Measurements from ENCODE around the gene SMURF1.

SMURF1 gene

DNA sequence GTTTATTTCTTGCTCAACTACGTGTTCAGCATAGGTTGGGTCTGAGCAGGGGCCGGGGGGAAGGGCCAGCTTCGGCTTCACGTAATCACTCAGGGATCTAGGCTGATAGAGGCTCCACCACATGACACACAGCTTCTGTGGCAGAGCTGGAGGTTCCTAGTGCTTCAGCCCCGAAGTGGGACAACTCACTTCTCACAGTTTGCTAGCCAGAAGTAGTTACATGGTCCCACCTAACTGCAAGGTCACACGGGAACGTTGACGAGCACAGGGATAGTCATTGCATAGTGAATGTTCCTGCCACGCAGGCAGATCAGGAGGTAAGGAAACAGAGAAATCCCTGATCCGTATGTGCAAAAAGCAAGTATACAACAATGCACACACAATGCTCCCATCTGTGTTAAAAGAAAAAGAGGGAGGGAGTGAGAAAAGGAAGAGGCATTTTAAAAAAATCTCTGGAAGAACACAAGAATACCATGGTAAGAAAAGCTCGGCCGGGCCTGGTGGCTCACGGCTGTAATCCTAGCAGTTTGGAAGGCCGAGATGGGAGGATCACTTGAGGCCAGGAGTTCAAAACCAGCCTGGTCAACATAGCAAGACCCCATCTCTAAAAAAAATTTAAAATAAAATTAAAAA, 16.9 kb downstream of the SMURF1 start:
- Histone ChIP-seq H3K36me3 (ENCODE audit: control insufficient read depth, insufficient read depth, low read length) (no peaks in the 10 kb centered on the region), H3K9me3 (ENCODE audit: control insufficient read depth, insufficient read depth, low read length) (no peaks in the 10 kb centered on the region), H3K27me3 (ENCODE audit: control insufficient read depth, insufficient read depth, low read length) (no peaks in the 10 kb centered on the region), H3K4me1 (ENCODE audit: control insufficient read depth, insufficient read depth, low read length) (peaks cover 6% of the 10 kb centered on the region), H3K4me3 (ENCODE audit: low read depth, low read length) (no peak overlapping the region), H3K9ac (ENCODE audit: low read depth, low read length) (no peak overlapping the region)

DNA sequence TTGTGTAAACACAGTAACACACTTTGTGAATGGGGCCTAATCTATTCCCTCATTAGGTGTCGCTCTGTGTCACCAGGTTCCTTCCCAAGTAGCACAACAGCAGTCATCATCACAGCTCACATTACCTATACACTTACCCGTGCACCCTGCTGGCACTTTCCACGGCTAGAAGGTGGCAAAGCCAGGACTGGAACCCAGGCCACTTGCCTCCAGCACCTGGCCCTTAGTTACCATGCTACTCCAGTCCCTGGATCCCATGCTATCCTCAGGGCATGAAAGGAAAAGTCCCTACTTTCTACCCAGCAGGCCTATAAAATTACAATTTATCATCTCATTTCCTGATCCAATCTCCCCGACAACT, 18.4 kb downstream of the SMURF1 start:
- Histone ChIP-seq H3K4me3 (ENCODE audit: low read depth, low read length) (no peak overlapping the region), H3K9me3 (ENCODE audit: control insufficient read depth, insufficient read depth, low read length) (no peaks in the 10 kb centered on the region), H3K27me3 (ENCODE audit: control insufficient read depth, insufficient read depth, low read length) (no peaks in the 10 kb centered on the region), H3K4me1 (ENCODE audit: control insufficient read depth, insufficient read depth, low read length) (peaks cover 6% of the 10 kb centered on the region), H3K36me3 (ENCODE audit: control insufficient read depth, insufficient read depth, low read length) (no peaks in the 10 kb centered on the region), H3K9ac (ENCODE audit: low read depth, low read length) (no peak overlapping the region)

DNA sequence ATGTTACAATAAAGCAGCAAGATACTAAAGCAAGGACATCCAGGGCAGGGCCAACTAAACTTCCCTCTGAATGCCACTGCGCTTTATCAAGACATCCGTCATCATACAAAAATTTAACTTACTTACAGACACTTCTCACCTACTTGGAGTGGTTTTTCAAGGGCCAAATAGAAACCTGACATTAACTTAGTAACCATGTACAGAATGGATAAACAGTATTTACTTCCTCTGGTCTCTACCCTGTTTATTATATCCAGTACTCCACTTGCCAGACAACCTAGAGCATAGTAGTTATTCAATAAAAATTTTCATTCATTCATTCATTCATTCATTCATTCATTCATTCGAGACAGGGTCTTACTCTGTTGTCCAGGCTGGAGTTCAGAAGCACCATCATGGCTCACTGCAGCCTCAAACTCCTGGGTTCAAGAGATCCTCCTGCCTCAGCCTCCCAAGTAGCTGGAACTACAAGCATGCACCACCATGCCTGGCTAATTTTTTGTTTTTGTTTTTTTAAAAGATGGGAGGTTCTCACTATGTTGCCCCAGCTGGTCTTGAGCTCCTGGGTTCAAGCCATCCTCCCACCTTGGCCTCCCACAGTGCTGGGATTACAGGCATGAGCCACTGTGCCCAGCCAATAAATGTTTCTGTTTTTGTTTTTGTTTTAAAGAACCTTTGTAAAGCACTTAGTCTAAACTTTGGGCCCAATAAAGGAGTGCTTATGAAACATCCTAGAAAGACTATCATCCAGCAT, 19.0 kb downstream of the SMURF1 start:
- H3K4me3 ChIP-seq (ENCODE audit: low read depth, low read length), result no peak overlapping the region

DNA sequence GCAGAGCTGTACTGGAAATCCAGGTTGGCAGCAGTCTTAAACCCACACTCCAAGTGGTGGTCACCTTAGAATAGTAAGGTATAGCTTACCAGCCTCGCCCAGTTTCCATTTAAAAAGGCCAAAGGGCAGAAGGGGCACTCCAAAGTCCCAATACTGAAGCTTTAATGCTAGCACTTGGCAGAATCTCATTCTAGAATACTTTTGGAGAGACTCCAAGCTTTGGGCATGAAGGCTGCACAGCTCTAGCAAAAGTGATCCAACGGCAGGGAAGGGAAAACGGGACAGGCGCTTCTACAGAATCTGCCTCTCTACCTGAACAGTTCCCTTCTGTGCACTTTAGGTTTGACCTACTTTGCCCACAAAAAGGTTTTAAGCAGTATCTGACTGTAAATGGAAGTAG, 19.7 kb downstream of the SMURF1 start:
- Histone ChIP-seq H3K4me1 (ENCODE audit: control insufficient read depth, insufficient read depth, low read length) (peaks cover 6% of the 10 kb centered on the region), H3K9me3 (ENCODE audit: control insufficient read depth, insufficient read depth, low read length) (no peaks in the 10 kb centered on the region), H3K4me3 (ENCODE audit: low read depth, low read length) (no peak overlapping the region), H3K36me3 (ENCODE audit: control insufficient read depth, insufficient read depth, low read length) (no peaks in the 10 kb centered on the region), H3K27me3 (ENCODE audit: control insufficient read depth, insufficient read depth, low read length) (no peaks in the 10 kb centered on the region), H3K9ac (ENCODE audit: low read depth, low read length) (no peak overlapping the region)

More for the DNA sequence above, 19.0 kb downstream of the SMURF1 start:
- Histone ChIP-seq H3K36me3 (ENCODE audit: control insufficient read depth, insufficient read depth, low read length) (no peaks in the 10 kb centered on the region), H3K27me3 (ENCODE audit: control insufficient read depth, insufficient read depth, low read length) (no peaks in the 10 kb centered on the region), H3K4me1 (ENCODE audit: control insufficient read depth, insufficient read depth, low read length) (peaks cover 6% of the 10 kb centered on the region), H3K9ac (ENCODE audit: low read depth, low read length) (no peak overlapping the region), H3K9me3 (ENCODE audit: control insufficient read depth, insufficient read depth, low read length) (no peaks in the 10 kb centered on the region)

DNA sequence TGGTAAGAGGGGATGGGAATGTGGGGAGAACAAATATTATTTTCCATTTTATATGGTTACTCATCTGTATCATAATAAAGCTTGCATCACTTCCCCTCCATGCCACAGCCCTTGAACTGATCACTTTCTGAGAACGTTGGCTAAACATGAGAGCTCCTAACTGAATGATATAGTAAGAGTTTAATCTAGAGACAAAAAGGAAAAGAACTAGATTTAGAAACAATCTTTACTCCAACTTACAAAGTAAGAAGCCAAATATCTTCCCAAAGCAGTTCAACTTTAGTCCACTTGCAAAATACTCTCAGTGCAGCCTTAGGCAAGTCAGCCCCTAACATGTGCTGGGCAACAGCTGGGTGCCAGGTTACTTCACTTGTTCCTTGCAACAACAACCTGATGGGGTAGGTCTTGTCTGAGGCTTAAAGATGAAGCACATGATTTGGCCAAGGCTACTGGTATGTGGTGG, 20.3 kb downstream of the SMURF1 start:
- Histone ChIP-seq H3K9ac (ENCODE audit: low read depth, low read length) (no peak overlapping the region), H3K36me3 (ENCODE audit: control insufficient read depth, insufficient read depth, low read length) (no peaks in the 10 kb centered on the region), H3K9me3 (ENCODE audit: control insufficient read depth, insufficient read depth, low read length) (no peaks in the 10 kb centered on the region), H3K27me3 (ENCODE audit: control insufficient read depth, insufficient read depth, low read length) (no peaks in the 10 kb centered on the region), H3K4me1 (ENCODE audit: control insufficient read depth, insufficient read depth, low read length) (peaks cover 6% of the 10 kb centered on the region), H3K4me3 (ENCODE audit: low read depth, low read length) (no peak overlapping the region)

DNA sequence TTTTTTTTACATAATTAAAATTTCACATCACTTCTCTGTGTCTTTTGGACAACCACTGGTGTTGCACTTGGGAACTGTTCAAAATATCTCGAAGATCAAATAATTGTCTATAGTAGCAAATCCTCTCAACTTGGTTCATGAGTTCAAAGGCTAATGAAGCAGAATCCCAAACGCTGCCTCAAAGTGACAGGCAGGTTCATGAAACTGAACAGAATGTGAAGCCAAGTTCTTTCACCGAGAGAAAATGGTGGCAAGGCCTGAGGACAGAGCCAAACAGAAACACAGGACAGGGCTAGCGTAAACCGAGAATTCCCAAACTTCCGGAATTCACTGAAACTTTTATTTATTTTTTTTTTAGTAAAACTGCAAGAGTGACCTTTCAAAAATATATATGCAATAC, 21.1 kb downstream of the SMURF1 start:
- Histone ChIP-seq H3K4me3 (ENCODE audit: low read depth, low read length) (no peak overlapping the region), H3K9ac (ENCODE audit: low read depth, low read length) (no peak overlapping the region), H3K36me3 (ENCODE audit: control insufficient read depth, insufficient read depth, low read length) (no peaks in the 10 kb centered on the region), H3K9me3 (ENCODE audit: control insufficient read depth, insufficient read depth, low read length) (no peaks in the 10 kb centered on the region), H3K27me3 (ENCODE audit: control insufficient read depth, insufficient read depth, low read length) (no peaks in the 10 kb centered on the region), H3K4me1 (ENCODE audit: control insufficient read depth, insufficient read depth, low read length) (peaks cover 6% of the 10 kb centered on the region)

DNA sequence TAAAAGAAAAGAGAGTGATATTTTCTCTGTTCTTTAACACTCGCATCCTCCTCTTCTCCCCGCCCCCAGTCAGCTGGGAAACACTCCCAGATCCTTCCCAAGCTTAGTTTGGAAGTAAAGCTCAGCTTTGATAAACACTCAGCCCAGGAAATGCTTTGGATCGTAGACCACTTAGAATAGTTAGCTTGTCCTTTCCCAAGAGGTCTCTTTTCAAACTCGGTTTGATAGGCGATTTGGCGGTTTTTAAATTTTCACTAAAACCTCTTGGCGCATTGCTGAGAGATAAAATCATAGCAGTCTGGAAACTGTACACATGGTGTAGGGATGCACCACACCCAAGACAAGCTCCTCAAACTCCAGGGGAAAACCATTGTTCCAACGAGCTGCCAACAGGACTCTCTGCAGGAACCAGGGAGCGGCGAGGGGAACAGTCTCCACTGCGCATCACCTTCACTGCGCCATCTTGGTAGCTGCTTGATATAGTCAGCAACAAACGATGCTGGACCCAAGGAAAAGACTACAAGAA, 22.3 kb downstream of the SMURF1 start:
- H3K4me3 ChIP-seq (ENCODE audit: low read depth, low read length), result no peak overlapping the region
- no peak overlapping the region for H3K9ac ChIP-seq (ENCODE audit: low read depth, low read length)
- H3K27me3 ChIP-seq (ENCODE audit: control insufficient read depth, insufficient read depth, low read length), result no peaks in the 10 kb centered on the region
- H3K36me3 ChIP-seq (ENCODE audit: control insufficient read depth, insufficient read depth, low read length), result no peaks in the 10 kb centered on the region
- peaks cover 3% of the 10 kb centered on the region for H3K4me1 ChIP-seq (ENCODE audit: control insufficient read depth, insufficient read depth, low read length)
- no peaks in the 10 kb centered on the region for H3K9me3 ChIP-seq (ENCODE audit: control insufficient read depth, insufficient read depth, low read length)

DNA sequence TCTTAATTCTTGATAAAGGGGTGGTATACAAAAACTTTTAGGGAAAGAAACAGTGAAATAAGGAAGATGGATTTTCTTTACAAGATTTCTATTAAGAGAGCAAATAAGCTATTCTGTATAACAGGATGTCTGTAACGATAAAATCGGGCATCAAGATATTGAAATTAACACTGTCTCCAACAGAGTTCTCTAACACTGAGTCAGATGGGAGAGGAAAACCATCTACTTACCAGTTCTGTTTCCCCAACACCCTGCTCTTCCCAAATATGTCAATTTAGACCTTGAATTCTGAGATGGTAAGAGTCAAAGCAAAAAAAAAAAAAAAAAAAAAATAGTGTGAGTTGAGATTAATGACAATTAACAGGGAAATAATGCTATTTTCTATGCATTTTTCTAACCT, 23.0 kb downstream of the SMURF1 start:
- no peaks in the 10 kb centered on the region for H3K36me3 ChIP-seq (ENCODE audit: control insufficient read depth, insufficient read depth, low read length)
- no peaks in the 10 kb centered on the region for H3K27me3 ChIP-seq (ENCODE audit: control insufficient read depth, insufficient read depth, low read length)
- H3K9ac ChIP-seq (ENCODE audit: low read depth, low read length), result no peak overlapping the region
- peaks cover 3% of the 10 kb centered on the region for H3K4me1 ChIP-seq (ENCODE audit: control insufficient read depth, insufficient read depth, low read length)
- H3K4me3 ChIP-seq (ENCODE audit: low read depth, low read length), result no peak overlapping the region
- no peaks in the 10 kb centered on the region for H3K9me3 ChIP-seq (ENCODE audit: control insufficient read depth, insufficient read depth, low read length)

DNA sequence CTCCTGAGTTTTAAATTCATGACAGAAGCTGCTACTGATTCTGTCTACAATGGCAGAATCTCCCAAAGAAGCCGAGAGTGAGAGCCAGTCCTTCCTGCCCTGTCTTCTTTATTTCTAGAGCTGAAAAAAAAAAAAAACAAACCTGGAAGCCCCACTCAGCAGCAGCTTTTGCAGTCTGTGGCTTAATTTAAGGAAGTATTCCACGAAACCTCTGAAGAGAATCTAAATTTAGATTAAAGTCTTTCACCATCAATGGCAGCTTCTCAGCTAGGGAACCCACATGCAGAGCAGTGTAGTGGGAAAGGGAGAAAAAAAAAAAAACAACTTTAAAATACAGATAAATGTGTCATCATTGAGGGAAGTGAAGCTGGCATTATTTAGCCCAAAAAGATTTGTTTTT, 23.4 kb downstream of the SMURF1 start:
- H3K36me3 ChIP-seq (ENCODE audit: control insufficient read depth, insufficient read depth, low read length), result no peaks in the 10 kb centered on the region
- no peak overlapping the region for H3K9ac ChIP-seq (ENCODE audit: low read depth, low read length)
- no peak overlapping the region for H3K4me3 ChIP-seq (ENCODE audit: low read depth, low read length)
- no peaks in the 10 kb centered on the region for H3K9me3 ChIP-seq (ENCODE audit: control insufficient read depth, insufficient read depth, low read length)
- H3K27me3 ChIP-seq (ENCODE audit: control insufficient read depth, insufficient read depth, low read length), result no peaks in the 10 kb centered on the region
- H3K4me1 ChIP-seq (ENCODE audit: control insufficient read depth, insufficient read depth, low read length), result peaks cover under 1% of the 10 kb centered on the region

DNA sequence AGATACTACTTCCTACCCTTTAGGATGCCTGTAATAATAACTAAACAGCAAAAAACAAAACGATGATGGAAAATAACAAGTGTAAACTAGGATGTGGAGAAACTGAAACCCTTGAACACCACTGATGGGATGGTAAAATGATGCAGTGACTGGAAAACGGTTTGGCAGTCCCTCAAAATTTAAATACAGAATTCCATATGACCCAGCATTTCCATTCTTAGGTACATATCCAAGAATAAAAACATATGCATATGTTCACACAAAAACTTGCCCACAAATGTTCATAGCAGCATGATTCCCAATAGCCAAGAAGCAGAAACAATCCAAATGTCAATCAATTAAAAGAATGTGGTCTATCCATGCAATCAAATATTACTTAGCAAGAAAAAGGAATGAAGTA, 25.8 kb downstream of the SMURF1 start:
- Histone ChIP-seq H3K9me3 (ENCODE audit: control insufficient read depth, insufficient read depth, low read length) (no peaks in the 10 kb centered on the region), H3K36me3 (ENCODE audit: control insufficient read depth, insufficient read depth, low read length) (no peaks in the 10 kb centered on the region)

DNA sequence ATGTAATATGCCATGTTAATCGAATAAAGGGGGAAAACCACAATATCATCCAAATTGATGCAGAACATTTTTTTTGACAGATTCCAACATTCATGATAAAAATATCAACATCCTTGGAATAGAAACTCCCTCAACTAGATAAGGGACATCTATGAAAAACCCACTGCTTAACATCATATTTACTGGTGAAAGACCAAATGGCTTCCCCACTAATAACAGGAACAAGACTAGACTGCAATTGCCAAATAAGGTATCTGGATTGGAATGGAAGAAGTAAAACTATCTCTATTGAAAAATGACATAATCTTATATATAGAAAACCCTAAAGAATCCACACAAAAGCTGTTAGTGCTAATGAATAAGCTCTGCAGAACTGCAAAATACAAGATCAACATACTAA, 27.8 kb downstream of the SMURF1 start:
- Histone ChIP-seq H3K9me3 (ENCODE audit: control insufficient read depth, insufficient read depth, low read length) (no peaks in the 10 kb centered on the region), H3K36me3 (ENCODE audit: control insufficient read depth, insufficient read depth, low read length) (no peaks in the 10 kb centered on the region), H3K27me3 (ENCODE audit: control insufficient read depth, insufficient read depth, low read length) (no peaks in the 10 kb centered on the region), H3K4me1 (ENCODE audit: control insufficient read depth, insufficient read depth, low read length) (peaks cover 9% of the 10 kb centered on the region), H3K4me3 (ENCODE audit: low read depth, low read length) (no peak overlapping the region), H3K9ac (ENCODE audit: low read depth, low read length) (no peak overlapping the region)

More for the DNA sequence above, 25.8 kb downstream of the SMURF1 start:
- Histone ChIP-seq H3K4me3 (ENCODE audit: low read depth, low read length) (no peak overlapping the region), H3K27me3 (ENCODE audit: control insufficient read depth, insufficient read depth, low read length) (no peaks in the 10 kb centered on the region), H3K4me1 (ENCODE audit: control insufficient read depth, insufficient read depth, low read length) (no peaks in the 10 kb centered on the region), H3K9ac (ENCODE audit: low read depth, low read length) (no peak overlapping the region)

DNA sequence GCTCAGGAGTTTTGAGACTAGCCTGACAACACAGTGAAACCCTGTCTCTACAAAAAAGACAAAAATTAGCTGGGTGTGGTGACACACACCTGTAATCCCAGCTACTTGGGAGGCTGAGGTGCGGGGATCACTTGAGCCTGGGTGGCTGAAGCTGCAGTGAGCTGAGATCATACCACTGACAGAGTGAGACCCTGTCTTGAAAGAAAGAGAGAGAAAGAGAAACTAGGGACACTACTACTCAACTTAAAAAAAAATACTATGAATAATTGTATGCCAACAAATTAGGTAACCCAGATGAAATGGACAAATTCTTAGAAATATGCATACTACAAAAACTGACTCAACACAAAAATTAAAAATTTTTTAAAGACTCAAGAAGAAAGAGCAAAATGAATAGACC, 28.5 kb downstream of the SMURF1 start:
- Histone ChIP-seq H3K4me3 (ENCODE audit: low read depth, low read length) (no peak overlapping the region), H3K4me1 (ENCODE audit: control insufficient read depth, insufficient read depth, low read length) (peaks cover 15% of the 10 kb centered on the region), H3K9me3 (ENCODE audit: control insufficient read depth, insufficient read depth, low read length) (no peaks in the 10 kb centered on the region), H3K9ac (ENCODE audit: low read depth, low read length) (no peak overlapping the region), H3K27me3 (ENCODE audit: control insufficient read depth, insufficient read depth, low read length) (no peaks in the 10 kb centered on the region), H3K36me3 (ENCODE audit: control insufficient read depth, insufficient read depth, low read length) (no peaks in the 10 kb centered on the region)

Data from iPS-15b (cell line).